ENCODE data around the gene BPIFB2.

Gene BPIFB2

GRCh38 chr20:32985596-32985995 is 21.9 kb upstream of the BPIFB2 start:
- H4K91ac ChIP-seq (ENCODE audit: low read length), result no peak overlapping the region
- no peaks in the 10 kb centered on the region for H3K4me1 ChIP-seq (ENCODE audit: control insufficient read depth, insufficient read depth, low read depth, low read length)
- no peak overlapping the region for H2BK12ac ChIP-seq (ENCODE audit: low read length in 2 of 2)
- no peak overlapping the region for H2BK15ac ChIP-seq (ENCODE audit: low read depth, poor library complexity, severe bottlenecking)
- peaks cover 19 to 56% of the 10 kb centered on the region in 2 experiments for H3K27me3 ChIP-seq (ENCODE audit: control insufficient read depth in 1 of 2, insufficient read depth in 1 of 2, low read length in 2 of 2)
- no peak overlapping the region for H3K4ac ChIP-seq (ENCODE audit: low read depth in 1 of 2, low read length in 2 of 2)
- WGBS, result 83% methylated on average over 6 of the region's 6 CpGs
- no peak overlapping the region for H2BK120ac ChIP-seq (ENCODE audit: low read depth, low read length)
- H3K14ac ChIP-seq (ENCODE audit: low read length in 2 of 2), result no peak overlapping the region
- no peak overlapping the region for H3K4me3 ChIP-seq (ENCODE audit: insufficient read depth in 1 of 2, low read depth in 1 of 2, low read length in 2 of 2)
- no peak for DNase-seq
- H3K36me3 ChIP-seq (ENCODE audit: control insufficient read depth in 1 of 2, insufficient read depth in 2 of 2, low read depth in 1 of 2, low read length in 2 of 2), result no peaks in the 10 kb centered on the region
- H3K79me1 ChIP-seq (replicated peaks; ENCODE audit: low read length, poor library complexity, severe bottlenecking), result no peaks in the 10 kb centered on the region
- no peak overlapping the region for H2AK5ac ChIP-seq (ENCODE audit: low read length, severe bottlenecking)
- no peak overlapping the region for H3K23ac ChIP-seq (ENCODE audit: low read length in 2 of 2)
- no peak overlapping the region for H2BK5ac ChIP-seq (ENCODE audit: low read depth, low read length, poor library complexity, severe bottlenecking)
- H3K18ac ChIP-seq (ENCODE audit: low read depth in 1 of 2, low read length in 2 of 2), result no peak overlapping the region
- H3K4me2 ChIP-seq (ENCODE audit: low read length, poor library complexity, severe bottlenecking), result no peak overlapping the region
- peaks cover 4% of the 10 kb centered on the region for H3K9me3 ChIP-seq (ENCODE audit: control insufficient read depth, low read length)
- no peak overlapping the region for H2AFZ ChIP-seq (ENCODE audit: low read depth, low read length)
- H3K27ac ChIP-seq (ENCODE audit: low read length, poor library complexity, severe bottlenecking), result no peak overlapping the region
- H3K9ac ChIP-seq (ENCODE audit: low read length), result no peak overlapping the region
- no peak overlapping the region for H4K8ac ChIP-seq (ENCODE audit: low read length)

GRCh38 chr20:32986331-32986966 is 21.1 kb upstream of the BPIFB2 start:
- H2BK15ac ChIP-seq (ENCODE audit: low read depth, poor library complexity, severe bottlenecking), result no peak overlapping the region

GRCh38 chr20:32987044-32987825 is 20.3 kb upstream of the BPIFB2 start:
- Histone ChIP-seq H2BK5ac (ENCODE audit: low read depth, low read length, poor library complexity, severe bottlenecking) (no peak overlapping the region), H4K91ac (ENCODE audit: low read length) (no peak overlapping the region), H4K8ac (ENCODE audit: low read length) (no peak overlapping the region), H3K4me3 (ENCODE audit: insufficient read depth in 1 of 2, low read depth in 1 of 2, low read length in 2 of 2) (no peak overlapping the region), H2AK5ac (ENCODE audit: low read length, severe bottlenecking) (no peak overlapping the region), H3K4me2 (ENCODE audit: low read length, poor library complexity, severe bottlenecking) (no peak overlapping the region), H2AFZ (ENCODE audit: low read depth, low read length) (no peak overlapping the region), H2BK120ac (ENCODE audit: low read depth, low read length) (no peak overlapping the region), H3K14ac (ENCODE audit: low read length in 2 of 2) (no peak overlapping the region), H3K27ac (ENCODE audit: low read length, poor library complexity, severe bottlenecking) (no peak overlapping the region), H3K9ac (ENCODE audit: low read length) (no peak overlapping the region), H3K4me1 (ENCODE audit: control insufficient read depth, insufficient read depth, low read depth, low read length) (no peaks in the 10 kb centered on the region), H2BK12ac (ENCODE audit: low read length in 2 of 2) (no peak overlapping the region), H3K79me1 (replicated peaks; ENCODE audit: low read length, poor library complexity, severe bottlenecking) (no peaks in the 10 kb centered on the region), H2BK15ac (ENCODE audit: low read depth, poor library complexity, severe bottlenecking) (no peak overlapping the region), H3K36me3 (ENCODE audit: control insufficient read depth in 1 of 2, insufficient read depth in 2 of 2, low read depth in 1 of 2, low read length in 2 of 2) (no peaks in the 10 kb centered on the region), H3K23ac (ENCODE audit: low read length in 2 of 2) (no peak overlapping the region), H3K27me3 (ENCODE audit: control insufficient read depth in 1 of 2, insufficient read depth in 1 of 2, low read length in 2 of 2) (peaks cover 30 to 56% of the 10 kb centered on the region in 2 experiments), H3K9me3 (ENCODE audit: control insufficient read depth, low read length) (peaks cover 4% of the 10 kb centered on the region), H3K4ac (ENCODE audit: low read depth in 1 of 2, low read length in 2 of 2) (no peak overlapping the region), H3K18ac (ENCODE audit: low read depth in 1 of 2, low read length in 2 of 2) (no peak overlapping the region)
- WGBS, result 82% methylated on average over 10 of the region's 11 CpGs
- DNase-seq, result no peak

More at GRCh38 chr20:32986331-32986966, 21.1 kb upstream of the BPIFB2 start:
- Histone ChIP-seq H3K4me2 (ENCODE audit: low read length, poor library complexity, severe bottlenecking) (no peak overlapping the region), H2AFZ (ENCODE audit: low read depth, low read length) (no peak overlapping the region), H2BK12ac (ENCODE audit: low read length in 2 of 2) (no peak overlapping the region), H3K4me3 (ENCODE audit: insufficient read depth in 1 of 2, low read depth in 1 of 2, low read length in 2 of 2) (no peak overlapping the region), H2AK5ac (ENCODE audit: low read length, severe bottlenecking) (no peak overlapping the region), H3K4me1 (ENCODE audit: control insufficient read depth, insufficient read depth, low read depth, low read length) (no peaks in the 10 kb centered on the region), H3K18ac (ENCODE audit: low read depth in 1 of 2, low read length in 2 of 2) (no peak overlapping the region), H3K4ac (ENCODE audit: low read depth in 1 of 2, low read length in 2 of 2) (no peak overlapping the region), H4K91ac (ENCODE audit: low read length) (no peak overlapping the region), H3K27ac (ENCODE audit: low read length, poor library complexity, severe bottlenecking) (no peak overlapping the region), H3K9me3 (ENCODE audit: control insufficient read depth, low read length) (peaks cover 4% of the 10 kb centered on the region), H3K23ac (ENCODE audit: low read length in 2 of 2) (no peak overlapping the region), H3K27me3 (ENCODE audit: control insufficient read depth in 1 of 2, insufficient read depth in 1 of 2, low read length in 2 of 2) (peaks cover 22 to 50% of the 10 kb centered on the region in 2 experiments), H3K9ac (ENCODE audit: low read length) (no peak overlapping the region), H3K14ac (ENCODE audit: low read length in 2 of 2) (no peak overlapping the region), H3K79me1 (replicated peaks; ENCODE audit: low read length, poor library complexity, severe bottlenecking) (no peaks in the 10 kb centered on the region), H2BK120ac (ENCODE audit: low read depth, low read length) (no peak overlapping the region), H2BK5ac (ENCODE audit: low read depth, low read length, poor library complexity, severe bottlenecking) (no peak overlapping the region), H3K36me3 (ENCODE audit: control insufficient read depth in 1 of 2, insufficient read depth in 2 of 2, low read depth in 1 of 2, low read length in 2 of 2) (no peaks in the 10 kb centered on the region), H4K8ac (ENCODE audit: low read length) (no peak overlapping the region)
- DNase-seq, result no peak
- 83% methylated on average over 17 of the region's 18 CpGs for WGBS

- Histone ChIP-seq H2BK12ac (ENCODE audit: low read length in 2 of 2) (no peak overlapping the region), H3K23ac (ENCODE audit: low read length in 2 of 2) (no peak overlapping the region), H3K14ac (ENCODE audit: low read length in 2 of 2) (no peak overlapping the region), H3K4me2 (ENCODE audit: low read length, poor library complexity, severe bottlenecking) (no peak overlapping the region), H3K9me3 (ENCODE audit: control insufficient read depth, low read length) (peaks cover 4% of the 10 kb centered on the region), H2AFZ (ENCODE audit: low read depth, low read length) (no peak overlapping the region), H3K27ac (ENCODE audit: low read length, poor library complexity, severe bottlenecking) (no peak overlapping the region), H2BK15ac (ENCODE audit: low read depth, poor library complexity, severe bottlenecking) (no peak overlapping the region), H2AK5ac (ENCODE audit: low read length, severe bottlenecking) (no peak overlapping the region), H3K9ac (ENCODE audit: low read length) (no peak overlapping the region), H2BK5ac (ENCODE audit: low read depth, low read length, poor library complexity, severe bottlenecking) (no peak overlapping the region), H3K4me1 (ENCODE audit: control insufficient read depth, insufficient read depth, low read depth, low read length) (no peaks in the 10 kb centered on the region), H3K79me1 (replicated peaks; ENCODE audit: low read length, poor library complexity, severe bottlenecking) (no peaks in the 10 kb centered on the region), H3K18ac (ENCODE audit: low read depth in 1 of 2, low read length in 2 of 2) (no peak overlapping the region), H3K4me3 (ENCODE audit: insufficient read depth in 1 of 2, low read depth in 1 of 2, low read length in 2 of 2) (no peak overlapping the region), H3K27me3 (ENCODE audit: control insufficient read depth in 1 of 2, insufficient read depth in 1 of 2, low read length in 2 of 2) (peaks cover 27 to 58% of the 10 kb centered on the region in 2 experiments), H4K91ac (ENCODE audit: low read length) (no peak overlapping the region), H3K4ac (ENCODE audit: low read depth in 1 of 2, low read length in 2 of 2) (no peak overlapping the region), H4K8ac (ENCODE audit: low read length) (no peak overlapping the region), H3K36me3 (ENCODE audit: control insufficient read depth in 1 of 2, insufficient read depth in 2 of 2, low read depth in 1 of 2, low read length in 2 of 2) (no peaks in the 10 kb centered on the region), H2BK120ac (ENCODE audit: low read depth, low read length) (no peak overlapping the region)
- WGBS, result 90% methylated on average over 16 of the region's 16 CpGs
- no peak for DNase-seq
Measured at GRCh38 chr20:32988008-32988407, 19.5 kb upstream of the BPIFB2 start.
